H1 (cell line): ENCODE measurements around the gene ELMOD1. TPM values are rescaled to one million over a fixed set of nuclear protein-coding genes. Genes with fewer than 3 reads are reported as not detected.

ENCODE experiments used
- ATF2 ChIP-seq: IDR thresholded peaks from 2 replicates; pipeline ENCODE4 v1.6.1; 2012; ENCODE audit warnings: low read length, inconsistent platforms
- CREB1 ChIP-seq: IDR thresholded peaks from 2 replicates; pipeline ENCODE4 v1.6.1; 2012; ENCODE audit warnings: inconsistent platforms
- CTBP2 ChIP-seq: IDR thresholded peaks from 2 replicates; pipeline ENCODE4 v1.7.0; 2011; ENCODE audit warnings: borderline replicate concordance, mild to moderate bottlenecking, moderate library complexity, mixed read lengths, low read length; ENCODE audit not compliant: insufficient read depth, insufficient read length
- KDM1A ChIP-seq: fragments of 200-600, 300-600 bp; sonication (generic); IDR thresholded peaks from 2 replicates; pipeline ENCODE4 v1.7.1; 2016; ENCODE audit warnings: mild to moderate bottlenecking, low read length, borderline replicate concordance
- POLR2AphosphoS5 ChIP-seq: IDR thresholded peaks from 2 replicates; pipeline ENCODE4 v1.6.1; 2011; ENCODE audit warnings: low read depth, low read length
- RBBP5 ChIP-seq: IDR thresholded peaks from 2 replicates; pipeline ENCODE4 v1.7.1; 2012; ENCODE audit warnings: low read depth, mild to moderate bottlenecking, inconsistent platforms, low read length, moderate library complexity, borderline replicate concordance
- RXRA ChIP-seq: IDR thresholded peaks from 2 replicates; pipeline ENCODE4 v1.6.1; 2011; ENCODE audit warnings: low read depth, mild to moderate bottlenecking, low read length, moderate library complexity; ENCODE audit not compliant: insufficient read depth
- SAP30 ChIP-seq: fragments of 300-600 bp; sonication (generic); IDR thresholded peaks from 2 replicates; pipeline ENCODE4 v1.7.1; 2012; ENCODE audit warnings: low read length, moderate library complexity, mild to moderate bottlenecking, inconsistent platforms; ENCODE audit not compliant: insufficient read depth, insufficient replicate concordance
- ZNF274 ChIP-seq: IDR thresholded peaks from 2 replicates; pipeline ENCODE4 v1.7.0; 2012; ENCODE audit warnings: low read length, borderline replicate concordance; ENCODE audit errors: extremely low read depth
- polyA plus RNA-seq, 7 experiments: library from polyadenylated mRNA; depleted of rRNA in 3 of 7; stranded (reverse) in 5 of 7; unstranded in 2 of 7; fragments of >200 nt in 5 of 7; fragments of 200-250 nt in 2 of 7; gene quantifications; 1 replicate in 5 of 7; 2 replicates in 1 of 7; 4 replicates in 1 of 7; pipeline versions ENCODE4 v1.2.1 to v1.2.3, GENCODE V29; 2011 to 2013; ENCODE audit warnings: missing spikeins in 2 of 7, mixed read lengths in 2 of 7
- total RNA-seq: library from RNA; stranded (reverse); fragmentation: NEBNext Ultra II Directional; extraction: Animal tissue kit (Norgen Biotek cat#: 25700); gene quantifications from 2 replicates; pipeline ENCODE4 v1.2.1, GENCODE V29; 2021

Gene ELMOD1
- total and polyA plus RNA-seq, 2 of the 8 experiments (the other 6 are each of a cell fraction or from before 2014, with no cell fraction given), result 0.47 to 1.6 TPM

- TF ChIP-seq ATF2 (no peak), RXRA (no peak), CREB1 (no peak), CTBP2 (no peak), POLR2AphosphoS5 (no peak), RBBP5 (no peak), KDM1A (no peak), ZNF274 (no peak), SAP30 (no peak)
Observed at GRCh38 chr11:107707215-107707671, 116.3 kb downstream of the ELMOD1 start (continued).
